22Rv1 (cell line): ENCODE results near the gene CRADD.

Experiments
- H3K27ac ChIP-seq: fragments of 450-650 bp; 2 replicates; pipeline ENCODE4 v1.5.1; 2017
- ZFX ChIP-seq: fragments of 450-650 bp; IDR thresholded peaks from 2 replicates; pipeline ENCODE4 v1.6.1; 2017; ENCODE audit warnings: antibody characterized with exemption, borderline replicate concordance
- TF ChIP-seq, protein P1 (sequence below): fragments of 450-650 bp; IDR thresholded peaks from 2 replicates; pipeline ENCODE4 v1.5.1; 2017; ENCODE audit warnings: mild to moderate bottlenecking

The CRADD gene

DNA sequence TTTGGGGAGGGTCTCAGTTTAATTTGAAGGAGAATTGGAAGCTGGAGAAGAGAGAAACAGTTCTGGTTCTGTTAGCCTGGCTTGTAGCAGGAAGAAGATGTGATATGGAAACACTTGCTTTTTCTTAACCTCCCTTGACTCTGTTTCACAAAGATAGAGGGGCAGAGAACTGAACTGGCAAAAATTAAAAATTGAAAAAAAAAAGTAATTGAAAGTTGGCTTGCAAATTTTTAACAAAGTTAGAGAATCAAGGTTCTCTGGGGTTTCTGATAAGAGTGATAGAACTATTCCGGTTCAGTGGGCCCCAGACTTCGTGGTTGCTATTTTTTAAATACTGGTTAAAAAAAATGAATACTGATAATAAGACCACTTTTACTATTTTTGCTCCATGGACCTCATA is 2.8 kb downstream of the CRADD start:
- H3K27ac ChIP-seq, result no peak overlapping the region
- TF ChIP-seq ZFX, result no peak
- TF ChIP-seq, protein P1, sequence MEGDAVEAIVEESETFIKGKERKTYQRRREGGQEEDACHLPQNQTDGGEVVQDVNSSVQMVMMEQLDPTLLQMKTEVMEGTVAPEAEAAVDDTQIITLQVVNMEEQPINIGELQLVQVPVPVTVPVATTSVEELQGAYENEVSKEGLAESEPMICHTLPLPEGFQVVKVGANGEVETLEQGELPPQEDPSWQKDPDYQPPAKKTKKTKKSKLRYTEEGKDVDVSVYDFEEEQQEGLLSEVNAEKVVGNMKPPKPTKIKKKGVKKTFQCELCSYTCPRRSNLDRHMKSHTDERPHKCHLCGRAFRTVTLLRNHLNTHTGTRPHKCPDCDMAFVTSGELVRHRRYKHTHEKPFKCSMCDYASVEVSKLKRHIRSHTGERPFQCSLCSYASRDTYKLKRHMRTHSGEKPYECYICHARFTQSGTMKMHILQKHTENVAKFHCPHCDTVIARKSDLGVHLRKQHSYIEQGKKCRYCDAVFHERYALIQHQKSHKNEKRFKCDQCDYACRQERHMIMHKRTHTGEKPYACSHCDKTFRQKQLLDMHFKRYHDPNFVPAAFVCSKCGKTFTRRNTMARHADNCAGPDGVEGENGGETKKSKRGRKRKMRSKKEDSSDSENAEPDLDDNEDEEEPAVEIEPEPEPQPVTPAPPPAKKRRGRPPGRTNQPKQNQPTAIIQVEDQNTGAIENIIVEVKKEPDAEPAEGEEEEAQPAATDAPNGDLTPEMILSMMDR, result no peak

DNA sequence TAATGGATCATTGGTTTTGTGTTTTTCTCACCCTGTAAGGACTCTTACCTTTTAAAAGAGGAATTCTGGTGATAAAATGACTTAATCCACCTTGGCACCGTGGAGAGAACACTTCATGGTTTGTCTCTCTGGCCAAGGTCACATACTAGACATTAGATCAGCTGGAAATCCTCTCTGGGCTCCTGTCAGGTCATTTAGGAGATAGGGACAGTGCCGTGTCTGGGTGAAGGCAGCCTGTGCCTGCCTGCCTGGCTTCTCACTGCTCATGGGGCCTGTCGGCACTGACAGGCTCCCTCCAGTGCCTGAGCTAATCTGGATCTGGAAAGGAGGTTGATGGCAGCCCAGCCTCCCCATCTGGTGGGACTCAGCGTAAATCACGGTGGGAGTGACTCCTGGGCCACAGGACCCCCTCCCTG is 5.7 kb downstream of the CRADD start:
- no peak for TF ChIP-seq ZFX
- TF ChIP-seq, protein P1, result no peak
- H3K27ac ChIP-seq, result no peak overlapping the region

DNA sequence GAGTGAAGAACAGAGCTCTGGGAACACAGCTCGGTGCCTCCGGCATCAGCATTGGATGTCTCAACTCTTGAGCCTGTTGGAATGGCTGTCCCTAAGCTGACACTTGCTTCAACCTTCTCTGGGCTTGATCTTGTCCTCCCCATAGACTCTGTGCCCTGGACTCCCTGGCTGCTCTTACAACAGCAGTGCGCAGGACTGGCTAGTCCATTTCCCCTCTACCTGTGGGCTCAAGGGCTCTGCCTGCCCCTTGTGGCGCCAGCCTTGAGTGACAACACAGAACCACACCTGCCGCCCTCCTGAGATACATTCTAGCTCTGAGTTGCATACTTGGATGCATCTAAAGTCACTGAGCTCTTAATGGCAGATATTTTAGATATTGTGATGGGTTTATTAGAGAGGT is 6.2 kb downstream of the CRADD start:
- TF ChIP-seq, protein P1, result no peak
- TF ChIP-seq ZFX, result no peak
- no peak overlapping the region for H3K27ac ChIP-seq

DNA sequence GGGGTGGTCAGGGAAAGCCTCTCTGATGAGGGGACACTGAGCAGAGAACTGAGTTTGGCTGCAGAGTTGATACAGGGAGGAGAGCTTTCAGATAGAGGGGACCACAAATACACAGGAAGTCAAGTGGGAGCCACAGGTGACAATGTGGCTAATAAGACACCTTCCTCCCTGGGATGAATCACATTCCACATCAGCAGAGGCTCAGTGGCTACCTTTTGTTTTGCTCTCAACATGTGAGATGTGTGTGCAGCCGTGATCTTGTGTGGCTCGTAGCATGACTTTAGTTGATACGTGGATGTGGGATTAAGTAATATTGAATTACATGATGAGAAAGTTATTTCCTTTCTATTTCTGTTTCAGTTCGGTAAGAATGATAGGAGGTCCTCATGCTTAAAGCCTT is 7.5 kb downstream of the CRADD start:
- TF ChIP-seq, protein P1, result no peak
- no peak for TF ChIP-seq ZFX
- H3K27ac ChIP-seq, result no peak overlapping the region

DNA sequence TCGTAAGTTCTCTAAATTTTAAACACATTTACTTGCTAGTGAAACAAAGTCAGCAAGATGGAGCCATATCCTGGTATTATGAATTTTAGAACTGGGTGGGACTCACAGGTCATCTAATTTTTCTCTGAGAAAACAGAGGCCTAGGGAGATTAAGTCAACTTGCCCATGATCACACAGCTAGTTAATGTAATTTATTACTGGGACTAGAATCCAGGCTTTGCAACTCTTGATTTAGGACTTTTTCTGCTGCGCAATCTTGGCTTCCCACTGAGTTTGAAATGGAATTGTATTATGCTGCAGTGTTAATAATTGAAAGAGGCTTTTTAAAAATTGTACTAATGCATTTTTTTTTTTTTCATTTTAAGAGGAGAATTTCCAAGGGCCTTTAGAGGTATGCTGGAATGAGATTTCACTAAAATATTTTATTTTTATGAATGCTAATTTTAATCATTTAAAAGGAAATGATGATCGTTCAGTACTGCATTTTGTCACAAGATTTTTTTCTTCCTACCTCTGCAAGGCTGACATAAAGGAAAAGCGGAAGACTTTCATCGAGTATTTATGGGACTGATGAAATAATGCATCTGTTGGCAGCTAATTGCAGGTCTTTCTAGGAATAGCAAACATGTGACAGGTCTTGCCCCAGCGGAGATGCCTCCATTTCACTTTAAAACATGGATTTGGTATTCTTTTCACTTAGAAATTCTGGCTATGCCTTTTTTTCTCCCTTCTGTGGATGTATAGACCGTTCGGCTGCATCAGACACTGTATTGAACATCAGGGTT is 9.6 kb downstream of the CRADD start:
- TF ChIP-seq ZFX, result no peak
- TF ChIP-seq, protein P1, result no peak
- no peak overlapping the region for H3K27ac ChIP-seq

DNA sequence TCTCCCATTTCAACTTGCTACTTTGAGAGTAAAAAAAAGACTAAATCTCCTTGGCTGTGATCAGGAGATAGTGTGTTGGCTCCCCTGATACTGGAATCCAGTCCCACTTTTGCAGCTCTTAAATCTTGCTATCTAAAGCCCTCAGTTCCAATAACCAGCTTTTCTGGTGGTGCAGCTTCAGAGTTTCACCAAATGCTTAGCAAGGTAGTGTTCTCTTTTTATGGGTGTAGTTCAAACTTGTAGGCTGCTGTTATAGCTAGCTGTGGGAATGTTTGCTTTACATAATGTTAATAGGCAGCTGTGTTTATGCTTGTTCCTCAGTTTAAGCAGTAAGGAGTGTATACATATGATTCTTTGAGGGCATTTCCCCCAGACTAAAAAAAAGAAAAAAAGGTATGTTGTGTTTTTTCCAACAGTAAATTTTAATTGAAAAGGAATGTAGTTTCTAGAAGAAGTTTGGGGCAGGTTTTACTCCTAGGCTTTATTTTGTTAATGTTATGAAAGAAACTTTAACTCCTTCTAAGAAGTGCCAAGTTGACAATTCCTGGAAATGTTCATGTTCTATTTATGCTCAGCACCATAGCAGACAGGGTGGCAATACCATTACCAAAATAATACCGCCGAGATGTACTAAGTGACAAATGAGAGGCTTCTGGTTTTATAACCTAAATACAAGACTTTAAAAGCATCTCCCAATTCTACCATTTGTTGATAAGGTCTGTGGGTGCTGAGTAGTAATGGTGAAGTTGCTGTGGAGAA is 12.1 kb downstream of the CRADD start:
- H3K27ac ChIP-seq, result no peak overlapping the region
- no peak for TF ChIP-seq ZFX
- TF ChIP-seq, protein P1, result no peak

DNA sequence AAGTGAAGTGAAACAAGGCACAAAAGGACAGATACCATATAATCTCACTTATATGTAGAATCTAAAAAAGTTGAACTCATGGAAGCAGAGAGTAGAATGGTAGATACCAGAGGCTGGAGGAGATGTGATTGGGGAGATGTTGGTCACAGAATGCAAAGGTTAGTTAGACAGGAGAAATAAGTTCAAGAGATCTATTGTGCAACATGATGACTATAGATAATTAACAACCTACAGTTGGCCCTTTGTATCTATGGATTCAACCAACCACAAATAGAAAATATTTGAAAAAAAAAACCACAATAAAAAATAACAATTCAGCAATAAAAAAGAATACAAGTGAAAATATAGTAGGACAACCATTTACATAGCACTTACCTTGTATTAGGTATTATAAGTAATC is 19.3 kb downstream of the CRADD start:
- no peak for TF ChIP-seq ZFX
- TF ChIP-seq, protein P1, result no peak
- no peak overlapping the region for H3K27ac ChIP-seq
